ENCODE results near the gene GPR142. TPM values are rescaled to one million over a fixed set of nuclear protein-coding genes. Genes with fewer than 3 reads are reported as not detected.
A peak's percentile ranks its signal among the peaks of the same experiment; 100 is the strongest.

The GPR142 gene
- total RNA-seq, 5 donors from 2014 or later (not counting 1 experiment from before 2014, with no cell fraction given): not detected

DNA sequence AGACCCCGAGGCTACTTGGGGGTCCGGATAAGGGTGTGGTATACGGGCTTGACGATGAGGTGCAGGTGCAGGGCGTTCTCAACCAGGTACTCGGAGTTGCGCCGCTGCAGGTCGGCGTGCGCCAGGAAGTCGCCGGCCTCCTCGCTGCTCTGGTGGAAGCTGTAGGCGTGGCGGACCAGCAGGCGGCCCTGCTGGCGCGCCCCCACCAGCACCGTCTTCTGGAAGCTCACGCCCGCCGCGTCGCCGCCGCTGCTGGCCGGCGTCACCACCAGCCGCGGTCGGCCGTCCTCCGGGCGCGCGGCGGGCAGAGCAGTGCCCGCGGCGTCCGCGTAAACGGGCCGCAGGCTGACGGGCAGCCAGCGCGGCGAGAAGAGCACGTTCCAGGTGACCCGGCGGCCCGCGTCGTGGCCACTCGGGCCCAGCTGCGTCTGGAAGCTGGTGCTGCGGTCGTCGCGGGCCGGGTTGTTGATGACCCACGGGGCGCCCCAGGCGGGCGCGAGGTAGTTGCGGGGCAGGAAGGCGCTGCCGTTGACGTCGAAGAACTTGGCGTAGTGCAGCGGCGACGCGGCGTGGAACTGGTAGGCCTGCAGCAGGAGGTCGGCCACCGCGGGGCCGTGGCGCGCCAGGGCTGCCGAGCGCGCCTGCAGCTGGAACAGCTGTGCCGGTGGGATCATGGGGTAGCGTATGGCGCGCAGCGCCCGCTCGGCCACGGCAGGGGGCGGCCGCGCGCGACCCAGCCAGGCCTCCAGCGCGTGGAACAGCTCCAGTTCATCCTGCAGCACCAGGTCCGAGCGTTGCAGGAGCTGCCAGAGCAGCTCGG lies 10.4 kb upstream of the GPR142 start:
- Mint-ChIP-seq H3K27ac (no peak overlapping the region), H3K36me3 (no peaks in the 10 kb centered on the region), H3K9me3 (no peaks in the 10 kb centered on the region), H3K4me1 (peaks cover 6 to 10% (median 9%) of the 10 kb centered on the region in 3 donors), H3K4me3 (peak overlapping the region in 2 of 3 donors; percentile 17 to 29), H3K27me3 (peaks cover 38 to 71% of the 10 kb centered on the region in 2 donors)
- POLR2A ChIA-PET: no interaction called here
- Histone ChIP-seq H3K36me3 (ENCODE audit: control insufficient read depth in 2 of 2, extremely low read depth in 1 of 2, insufficient read depth in 1 of 2, low read length in 1 of 2) (no peaks in the 10 kb centered on the region), H3K9me3 (no peaks in the 10 kb centered on the region), H3K27ac (ENCODE audit: low read length) (no peak overlapping the region), H3K4me1 (ENCODE audit: control insufficient read depth in 1 of 2, extremely low read depth in 1 of 2, insufficient read depth in 2 of 2, low read length in 2 of 2) (peaks cover 0 to 32% of the 10 kb centered on the region in 2 experiments), H3K27me3 (replicated peaks in 1 of 2; ENCODE audit: control insufficient read depth in 2 of 2, extremely low read depth in 1 of 2, insufficient read depth in 2 of 2, low read length in 1 of 2) (peaks cover 0 to 93% of the 10 kb centered on the region in 2 experiments), H3K4me3 (ENCODE audit: control insufficient read depth in 1 of 2, extremely low read depth in 1 of 2, low read length in 1 of 2) (peak overlapping the region in 1 of 2 donors; percentile 38)
- CTCF ChIA-PET: interaction anchor here (0.6 to 1.3 kb wide), 4 partner anchors 11 to 41 kb away, joined by 3 to 13 read pairs (median 7); no protein-coding TSS in a partner anchor
- ATAC-seq (replicated peaks in 1 of 4): peak; percentile 39 to 58 (median 46)
- WGBS (ENCODE audit: insufficient coverage): 4% methylated on average over 105 of the region's 105 CpGs
- DNase-seq: peak in 7 of 35 experiments; percentile 10 to 37 (median 18)

DNA sequence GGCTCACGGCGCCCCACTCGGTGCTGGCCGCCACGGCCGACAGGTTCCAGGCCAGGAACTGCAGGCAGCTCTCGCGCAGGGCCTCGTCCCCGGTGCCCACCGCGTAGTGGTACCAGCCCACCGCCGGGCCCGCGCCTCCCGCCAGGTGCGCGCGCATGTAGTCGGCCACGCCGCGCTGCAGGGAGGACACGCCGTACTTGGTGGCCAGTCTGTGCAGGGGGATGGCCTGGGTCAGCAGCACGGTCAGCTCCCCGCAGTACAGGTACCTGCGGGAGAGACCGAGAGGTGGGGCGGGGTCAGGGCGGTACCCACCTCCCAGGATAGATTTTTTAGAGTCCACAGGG lies 9.9 kb upstream of the GPR142 start:
- H3K27me3 ChIP-seq (replicated peaks in 1 of 2; ENCODE audit: control insufficient read depth in 2 of 2, extremely low read depth in 1 of 2, insufficient read depth in 2 of 2, low read length in 1 of 2): peaks cover 0 to 94% of the 10 kb centered on the region in 2 experiments
- H3K4me3 Mint-ChIP-seq: peak overlapping the region in 1 of 3 donors; percentile 23
- H3K4me1 ChIP-seq (ENCODE audit: control insufficient read depth in 1 of 2, extremely low read depth in 1 of 2, insufficient read depth in 2 of 2, low read length in 2 of 2): peaks cover 0 to 28% of the 10 kb centered on the region in 2 experiments
- H3K27ac Mint-ChIP-seq: no peak overlapping the region
- no peak overlapping the region for H3K27ac ChIP-seq (ENCODE audit: low read length)
- ATAC-seq (replicated peaks in 1 of 4) (no peak), DNase-seq (no peak)
- ChIA-PET CTCF (interaction anchor here (0.6 to 1.3 kb wide), 4 partner anchors 10 to 41 kb away, joined by 3 to 13 read pairs (median 4); no protein-coding TSS in a partner anchor), POLR2A (no interaction called here)
- H3K9me3 ChIP-seq: no peaks in the 10 kb centered on the region
- no peaks in the 10 kb centered on the region for H3K9me3 Mint-ChIP-seq
- WGBS (ENCODE audit: insufficient coverage): 23% methylated on average over 32 of the region's 32 CpGs
- no peaks in the 10 kb centered on the region for H3K36me3 ChIP-seq (ENCODE audit: control insufficient read depth in 2 of 2, extremely low read depth in 1 of 2, insufficient read depth in 1 of 2, low read length in 1 of 2)
- no peaks in the 10 kb centered on the region for H3K36me3 Mint-ChIP-seq
- H3K4me1 Mint-ChIP-seq: peaks cover 6 to 10% (median 9%) of the 10 kb centered on the region in 3 donors
- peaks cover 38 to 70% of the 10 kb centered on the region in 2 donors for H3K27me3 Mint-ChIP-seq
- no peak overlapping the region for H3K4me3 ChIP-seq (ENCODE audit: control insufficient read depth in 1 of 2, extremely low read depth in 1 of 2, low read length in 1 of 2)

DNA sequence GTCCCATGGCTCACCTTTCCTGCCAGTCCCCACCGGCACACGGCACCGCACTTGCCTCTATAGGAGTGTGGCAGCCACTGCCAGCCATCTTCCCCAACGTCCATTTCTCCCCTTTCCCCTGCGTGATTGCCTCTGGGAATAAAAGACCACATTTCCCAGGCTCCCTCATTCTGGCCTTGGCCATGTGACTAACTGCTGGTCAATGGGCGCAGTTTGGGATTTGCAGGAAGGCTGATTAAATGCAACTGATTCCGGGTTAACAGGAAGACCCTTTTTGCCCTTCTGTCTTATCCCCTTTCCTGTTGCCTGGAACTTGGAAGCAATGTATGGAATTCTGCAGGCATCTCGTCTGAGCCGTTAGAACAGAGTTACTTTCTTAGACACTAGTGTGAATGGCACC lies 8.6 kb upstream of the GPR142 start:
- Mint-ChIP-seq H3K27me3 (peaks cover 33 to 61% of the 10 kb centered on the region in 2 donors), H3K27ac (no peak overlapping the region), H3K9me3 (no peaks in the 10 kb centered on the region), H3K4me1 (peaks cover 5 to 10% (median 9%) of the 10 kb centered on the region in 3 donors), H3K4me3 (peak overlapping the region in 1 of 3 donors; percentile 18), H3K36me3 (no peaks in the 10 kb centered on the region)
- Histone ChIP-seq H3K4me3 (ENCODE audit: control insufficient read depth in 1 of 2, extremely low read depth in 1 of 2, low read length in 1 of 2) (no peak overlapping the region), H3K9me3 (no peaks in the 10 kb centered on the region), H3K27me3 (replicated peaks in 1 of 2; ENCODE audit: control insufficient read depth in 2 of 2, extremely low read depth in 1 of 2, insufficient read depth in 2 of 2, low read length in 1 of 2) (peaks cover 0 to 89% of the 10 kb centered on the region in 2 experiments), H3K36me3 (ENCODE audit: control insufficient read depth in 2 of 2, extremely low read depth in 1 of 2, insufficient read depth in 1 of 2, low read length in 1 of 2) (no peaks in the 10 kb centered on the region), H3K27ac (ENCODE audit: low read length) (no peak overlapping the region), H3K4me1 (ENCODE audit: control insufficient read depth in 1 of 2, extremely low read depth in 1 of 2, insufficient read depth in 2 of 2, low read length in 2 of 2) (peaks cover 0 to 27% of the 10 kb centered on the region in 2 experiments)
- DNase-seq (no peak), ATAC-seq (replicated peaks in 1 of 4) (no peak)
- ChIA-PET CTCF (interaction anchor here in 1 of 2 donors (1.0 kb wide), 1 partner anchor 10 kb away, joined by 3 read pairs; no protein-coding TSS in a partner anchor), POLR2A (no interaction called here)
- 100% methylated on average over 2 of the region's 9 CpGs for WGBS (ENCODE audit: insufficient coverage)

DNA sequence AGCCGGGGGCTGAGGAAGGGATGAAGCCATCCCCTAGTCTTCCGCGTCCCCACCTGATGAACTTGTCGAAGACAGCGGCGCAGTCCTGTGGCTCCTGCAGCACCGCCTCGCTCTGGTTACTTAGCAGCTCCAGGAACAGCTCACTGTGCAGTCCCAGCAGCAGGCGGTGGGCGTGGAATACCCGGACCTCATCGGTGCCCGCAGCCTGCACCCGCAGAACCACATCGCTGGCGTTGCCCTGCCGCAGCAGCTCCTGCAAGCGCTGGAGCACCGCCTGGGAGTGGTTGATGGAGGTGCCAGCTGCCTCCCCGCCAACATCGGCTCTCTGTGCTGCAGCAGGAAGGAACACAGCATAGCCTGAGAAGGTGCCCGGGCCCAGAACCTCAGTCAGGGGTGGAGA lies 7.4 kb upstream of the GPR142 start:
- Mint-ChIP-seq H3K27me3 (peaks cover 24 to 51% of the 10 kb centered on the region in 2 donors), H3K4me1 (peaks cover 3 to 5% (median 4%) of the 10 kb centered on the region in 3 donors), H3K9me3 (no peaks in the 10 kb centered on the region), H3K27ac (no peak overlapping the region), H3K36me3 (no peaks in the 10 kb centered on the region), H3K4me3 (no peak overlapping the region)
- no peak overlapping the region for H3K4me3 ChIP-seq (ENCODE audit: control insufficient read depth in 1 of 2, extremely low read depth in 1 of 2, low read length in 1 of 2)
- no peaks in the 10 kb centered on the region for H3K9me3 ChIP-seq
- ChIA-PET POLR2A (no interaction called here), CTCF (interaction anchor here (0.7 to 0.8 kb wide), 2 partner anchors 8 to 9 kb away, joined by 4 to 11 read pairs; no protein-coding TSS in a partner anchor)
- ATAC-seq (replicated peaks in 1 of 4) (no peak), DNase-seq (no peak)
- H3K27ac ChIP-seq (ENCODE audit: low read length): no peak overlapping the region
- H3K36me3 ChIP-seq (ENCODE audit: control insufficient read depth in 2 of 2, extremely low read depth in 1 of 2, insufficient read depth in 1 of 2, low read length in 1 of 2): no peaks in the 10 kb centered on the region
- WGBS (ENCODE audit: insufficient coverage): 89% methylated on average over 20 of the region's 22 CpGs
- H3K27me3 ChIP-seq (replicated peaks in 1 of 2; ENCODE audit: control insufficient read depth in 2 of 2, extremely low read depth in 1 of 2, insufficient read depth in 2 of 2, low read length in 1 of 2): peaks cover 0 to 77% of the 10 kb centered on the region in 2 experiments
- peaks cover 0 to 18% of the 10 kb centered on the region in 2 experiments for H3K4me1 ChIP-seq (ENCODE audit: control insufficient read depth in 1 of 2, extremely low read depth in 1 of 2, insufficient read depth in 2 of 2, low read length in 2 of 2)

DNA sequence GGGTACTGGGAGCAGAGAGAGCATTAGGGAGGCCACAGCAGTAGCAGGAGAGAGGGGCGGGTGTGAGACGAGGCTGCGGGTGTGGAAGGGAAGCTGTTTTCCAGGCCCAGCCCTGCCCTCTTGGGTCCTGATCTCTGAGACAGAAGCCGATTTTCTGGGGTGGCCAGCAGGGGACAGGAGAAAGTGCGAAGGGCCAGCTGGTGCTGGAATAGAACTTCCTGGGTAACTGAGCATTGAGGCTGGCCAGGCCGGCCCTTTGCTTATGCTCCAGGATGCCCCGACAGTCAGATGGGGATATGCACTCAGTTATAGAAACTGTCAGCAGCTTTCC lies 6.4 kb upstream of the GPR142 start:
- Mint-ChIP-seq H3K9me3 (no peaks in the 10 kb centered on the region), H3K27ac (no peak overlapping the region), H3K4me1 (peaks cover 3 to 5% (median 4%) of the 10 kb centered on the region in 3 donors), H3K36me3 (no peaks in the 10 kb centered on the region), H3K27me3 (peaks cover 19 to 42% of the 10 kb centered on the region in 2 donors), H3K4me3 (no peak overlapping the region)
- Histone ChIP-seq H3K9me3 (no peaks in the 10 kb centered on the region), H3K27ac (ENCODE audit: low read length) (no peak overlapping the region), H3K4me3 (ENCODE audit: control insufficient read depth in 1 of 2, extremely low read depth in 1 of 2, low read length in 1 of 2) (no peak overlapping the region), H3K36me3 (ENCODE audit: control insufficient read depth in 2 of 2, extremely low read depth in 1 of 2, insufficient read depth in 1 of 2, low read length in 1 of 2) (no peaks in the 10 kb centered on the region), H3K4me1 (ENCODE audit: control insufficient read depth in 1 of 2, extremely low read depth in 1 of 2, insufficient read depth in 2 of 2, low read length in 2 of 2) (peaks cover 0 to 18% of the 10 kb centered on the region in 2 experiments), H3K27me3 (replicated peaks in 1 of 2; ENCODE audit: control insufficient read depth in 2 of 2, extremely low read depth in 1 of 2, insufficient read depth in 2 of 2, low read length in 1 of 2) (peaks cover 0 to 68% of the 10 kb centered on the region in 2 experiments)
- ChIA-PET CTCF (no interaction called here), POLR2A (no interaction called here)
- 95% methylated on average over 6 of the region's 7 CpGs for WGBS (ENCODE audit: insufficient coverage)
- DNase-seq (no peak), ATAC-seq (replicated peaks in 1 of 4) (no peak)

DNA sequence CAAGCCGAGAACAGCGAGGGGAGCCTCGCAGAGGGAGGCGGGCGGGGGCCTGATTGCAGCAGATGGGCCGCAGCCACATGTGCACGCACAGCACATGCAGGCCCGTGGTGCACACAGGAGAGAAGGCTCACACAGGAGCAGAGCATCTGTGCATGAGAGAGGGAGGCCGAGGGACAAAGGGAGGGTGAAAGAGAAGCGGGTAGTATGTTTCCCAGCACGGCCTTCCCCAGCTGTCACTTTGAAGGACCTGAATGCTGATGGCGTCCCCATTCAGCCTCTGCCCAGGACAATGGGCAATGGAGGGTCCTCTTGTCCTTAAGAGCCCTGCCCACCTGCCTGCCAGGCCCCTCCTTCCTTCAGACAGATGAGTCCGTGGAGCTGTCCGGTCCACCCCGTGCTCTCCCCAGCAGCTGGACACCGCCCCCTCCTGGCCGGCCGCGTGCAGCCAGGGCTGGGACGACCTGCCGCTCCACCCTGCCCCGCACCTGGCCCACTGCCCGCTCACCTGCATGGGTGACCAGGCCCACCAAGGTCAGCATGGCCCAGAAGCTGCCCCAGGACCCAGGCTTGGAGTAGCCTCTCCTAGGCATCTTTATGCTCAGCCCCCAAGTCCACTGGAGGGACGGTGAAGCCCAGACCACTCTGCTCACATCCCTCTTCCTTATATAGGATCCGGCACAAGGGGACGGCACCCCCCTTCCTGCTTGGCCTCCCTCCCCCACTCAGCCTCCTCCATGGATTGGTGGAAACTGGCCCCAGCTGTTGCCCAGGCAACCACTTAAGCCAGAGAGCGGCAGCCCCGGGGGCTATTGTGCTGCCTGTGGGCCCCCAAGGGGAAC lies 5.9 kb upstream of the GPR142 start, which contains the start of gene BTBD17:
TSS of gene BTBD17 (minus strand) at position 639 of the 839 bp plus-strand sequence. CDS start at position 590, 49 bp downstream.
- ChIA-PET CTCF (no interaction called here), POLR2A (no interaction called here)
- Mint-ChIP-seq H3K4me3 (no peak within 1 kb of the TSS), H3K36me3 (no peaks in the 10 kb centered on the region), H3K27me3 (peaks cover 16 to 36% of the 10 kb centered on the region in 2 donors), H3K27ac (no peak within 1 kb of the TSS), H3K9me3 (no peaks in the 10 kb centered on the region), H3K4me1 (peaks cover 3 to 5% (median 4%) of the 10 kb centered on the region in 3 donors)
- peak in 3 of 4 experiments; percentile 36 to 50 (median 45) for ATAC-seq (replicated peaks in 1 of 4)
- peaks cover 0 to 15% of the 10 kb centered on the region in 2 experiments for H3K4me1 ChIP-seq (ENCODE audit: control insufficient read depth in 1 of 2, extremely low read depth in 1 of 2, insufficient read depth in 2 of 2, low read length in 2 of 2)
- DNase-seq: peak in 18 of 35 experiments; percentile 11 to 51 (median 21)
- 47% methylated on average over 27 of the region's 28 CpGs for WGBS (ENCODE audit: insufficient coverage)
- H3K4me3 ChIP-seq (ENCODE audit: control insufficient read depth in 1 of 2, extremely low read depth in 1 of 2, low read length in 1 of 2): no peak within 1 kb of the TSS
- H3K27me3 ChIP-seq (replicated peaks in 1 of 2; ENCODE audit: control insufficient read depth in 2 of 2, extremely low read depth in 1 of 2, insufficient read depth in 2 of 2, low read length in 1 of 2): peaks cover 0 to 62% of the 10 kb centered on the region in 2 experiments
- no peaks in the 10 kb centered on the region for H3K9me3 ChIP-seq
- H3K36me3 ChIP-seq (ENCODE audit: control insufficient read depth in 2 of 2, extremely low read depth in 1 of 2, insufficient read depth in 1 of 2, low read length in 1 of 2): no peaks in the 10 kb centered on the region
- no peak within 1 kb of the TSS for H3K27ac ChIP-seq (ENCODE audit: low read length)
